OCI-M1 (cell line): ENCODE data around the gene LMF2.
A peak's percentile ranks its signal among the peaks of the same experiment; 100 is the strongest.

ENCODE experiments used
- DNase-seq: peaks from one replicate; lab custom pipeline; 2025; lab: John Stamatoyannopoulos, UW

LMF2 gene

GRCh38 chr22:50507421-50507990 lies at the start of gene LMF2:
TSS of gene LMF2 (minus strand) at chr22:50507702. CDS start at chr22:50507675, 27 bp downstream.
- no peak for DNase-seq

- no peak for DNase-seq
These were observed 49.2 kb upstream of the LMF2 start for GRCh38 chr22:50556703-50557102.

GRCh38 chr22:50553310-50553709 lies 45.8 kb upstream of the LMF2 start:
- DNase-seq: no peak

GRCh38 chr22:50551160-50551752 lies 43.8 kb upstream of the LMF2 start:
- no peak for DNase-seq

GRCh38 chr22:50550395-50550794 lies 42.9 kb upstream of the LMF2 start:
- no peak for DNase-seq

GRCh38 chr22:50548921-50549790 lies 41.7 kb upstream of the LMF2 start:
- no peak for DNase-seq

- peak; percentile 34 for DNase-seq
These were observed 40.8 kb upstream of the LMF2 start for GRCh38 chr22:50548040-50548920.

GRCh38 chr22:50547263-50547985 lies 39.9 kb upstream of the LMF2 start:
- no peak for DNase-seq

- DNase-seq: no peak
These were observed 39.1 kb upstream of the LMF2 start for GRCh38 chr22:50546326-50547262.

- DNase-seq: peak; percentile 81
These were observed 38.2 kb upstream of the LMF2 start, which contains the start of gene KLHDC7B for GRCh38 chr22:50545522-50546325. TSS of gene KLHDC7B (plus strand) at chr22:50545899. CDS start at chr22:50546244, 345 bp downstream.

- peak; percentile 47 for DNase-seq
These were observed 37.3 kb upstream of the LMF2 start for GRCh38 chr22:50544746-50545253.

- DNase-seq: peak; percentile 82
These were observed 36.7 kb upstream of the LMF2 start for GRCh38 chr22:50544078-50544745.

- no peak for DNase-seq
These were observed 35.0 kb upstream of the LMF2 start for GRCh38 chr22:50542416-50542927.

GRCh38 chr22:50541667-50542026 lies 34.1 kb upstream of the LMF2 start:
- peak; percentile 70 for DNase-seq

GRCh38 chr22:50540381-50540780 lies 32.9 kb upstream of the LMF2 start:
- DNase-seq: no peak

GRCh38 chr22:50537765-50538164 lies 30.3 kb upstream of the LMF2 start:
- DNase-seq: no peak

- no peak for DNase-seq
These were observed 28.7 kb upstream of the LMF2 start for GRCh38 chr22:50536226-50536625.

- no peak for DNase-seq
These were observed 27.6 kb upstream of the LMF2 start for GRCh38 chr22:50535113-50535512.
